Neural cell (in vitro differentiated cells): ENCODE results near the gene DAZAP1.

Source experiments
- CTCF ChIP-seq: fragments of 450-650 bp; IDR thresholded peaks from 2 replicates; pipeline ENCODE4 v1.5.1; 2014; ENCODE audit warnings: antibody characterized with exemption, mild to moderate bottlenecking, moderate library complexity; ENCODE audit not compliant: poor library complexity, severe bottlenecking
- RAD21 ChIP-seq: fragments of 450-650 bp; conservative IDR thresholded peaks from 2 replicates; pipeline ENCODE4 v1.6.1; 2014; ENCODE audit warnings: antibody characterized with exemption, mild to moderate bottlenecking, moderate library complexity
- SMC3 ChIP-seq: fragments of 450-650 bp; conservative IDR thresholded peaks from 2 replicates; pipeline ENCODE4 v1.6.1; 2014; ENCODE audit warnings: antibody characterized with exemption, mild to moderate bottlenecking, moderate library complexity; ENCODE audit not compliant: poor library complexity

GRCh38 chr19:1389033-1389940 lies 18.1 kb upstream of the DAZAP1 start:
- TF ChIP-seq CTCF (no peak), RAD21 (no peak), SMC3 (no peak)
